GM21423 (cell line): ENCODE results near the gene P3H2.
"Not testable (repeated sequence)": the region's sequence is repeated elsewhere in the genome, so short reads cannot be mapped to it uniquely, and the experiment has no call there.

Experiments
- ATAC-seq: cut with Tn5 transposase; IDR thresholded peaks from one replicate; pipeline ENCODE4 v1.9.1; 2021; ENCODE audit warnings: mild to moderate bottlenecking, moderate library complexity; ENCODE audit not compliant: unreplicated experiment

P3H2 gene

DNA sequence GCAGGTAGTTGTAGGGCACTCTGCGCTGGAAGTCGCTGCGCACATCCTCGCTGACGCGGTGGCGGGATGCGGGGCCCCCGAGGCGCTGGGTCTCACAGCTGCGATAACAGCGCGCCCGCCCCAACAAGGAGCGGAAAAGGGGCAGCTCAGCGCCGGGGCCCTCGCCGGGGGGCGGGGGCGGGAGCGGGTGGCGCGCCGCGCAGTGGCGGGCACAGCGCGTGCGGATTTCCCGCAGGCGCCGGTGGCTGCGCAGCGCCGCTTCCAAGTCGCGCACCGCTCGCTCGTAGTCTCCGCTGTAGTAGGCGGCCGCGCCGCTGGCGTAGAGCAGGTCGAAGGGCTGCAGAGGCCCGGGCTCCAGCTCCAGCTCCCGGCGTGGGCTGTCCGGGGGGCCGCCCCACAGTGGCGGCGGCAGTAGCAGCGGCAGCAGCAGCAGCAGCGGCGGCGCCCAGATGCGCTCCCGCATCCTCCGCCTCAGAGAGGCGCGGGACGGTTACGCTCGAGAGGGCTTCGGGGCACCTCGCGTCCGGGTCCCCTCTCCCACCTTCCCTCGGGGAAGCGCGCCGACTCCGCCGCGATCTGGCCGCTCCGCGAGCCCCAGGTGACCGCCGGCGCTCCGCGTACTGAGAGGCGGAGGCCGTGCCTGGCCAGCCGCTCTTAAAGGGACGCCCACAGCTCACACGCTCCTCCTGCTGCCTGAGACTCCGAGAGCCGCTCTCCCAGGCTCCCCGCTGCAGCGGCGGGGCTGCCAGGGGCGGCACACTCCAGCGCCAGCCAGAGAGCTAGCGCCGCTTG lies at the start of gene P3H2:
Gene P3H2 (minus strand): TSS at position 629 of the 792 bp plus-strand sequence. CDS start 166 bp downstream, at position 463.
- ATAC-seq: peak; percentile 72

GRCh38 chr3:190169877-190170276 lies 49.2 kb upstream of the P3H2 start:
- peak; percentile 81 for ATAC-seq

GRCh38 chr3:190169243-190169642 lies 48.5 kb upstream of the P3H2 start:
- peak; percentile 28 for ATAC-seq

GRCh38 chr3:190167936-190168680 lies 47.4 kb upstream of the P3H2 start:
- ATAC-seq: no peak

DNA sequence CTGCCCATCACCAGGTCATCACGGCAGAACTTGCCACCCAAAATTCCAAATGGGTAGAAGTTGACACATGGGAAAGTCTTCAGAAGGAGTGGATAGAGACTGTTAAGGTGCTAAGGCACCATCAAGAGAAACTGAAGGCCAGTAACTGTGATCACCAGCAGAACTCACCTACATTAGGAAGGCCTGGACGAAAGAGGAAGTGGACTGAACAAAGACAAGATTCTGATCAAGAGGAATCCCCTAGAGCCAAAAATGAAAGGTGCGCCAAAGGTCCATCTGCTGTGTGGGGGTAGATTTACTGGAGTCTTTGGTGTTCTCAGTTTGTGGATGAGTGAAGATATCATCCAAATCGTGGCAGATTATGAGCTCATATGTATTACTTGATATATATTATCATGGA lies 46.3 kb upstream of the P3H2 start:
- ATAC-seq: no peak

DNA sequence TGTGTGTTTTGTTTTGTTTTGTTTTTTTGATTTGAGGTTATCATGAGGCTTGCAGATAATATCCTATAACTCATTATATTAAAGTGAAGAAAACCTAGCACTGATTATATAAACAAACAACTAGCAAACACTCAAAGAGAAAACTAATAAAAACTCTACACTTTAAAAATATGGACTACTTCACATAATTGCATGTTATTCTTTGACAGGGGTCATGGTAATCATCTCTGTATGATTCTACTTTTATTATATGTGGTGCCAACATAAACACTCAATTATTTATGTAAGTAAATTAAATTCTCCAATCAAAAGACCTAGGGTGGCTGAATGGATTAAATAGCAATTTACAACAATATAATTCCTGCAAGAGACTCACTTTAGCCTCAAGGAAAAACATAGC lies 44.6 kb upstream of the P3H2 start:
- ATAC-seq: no peak

DNA sequence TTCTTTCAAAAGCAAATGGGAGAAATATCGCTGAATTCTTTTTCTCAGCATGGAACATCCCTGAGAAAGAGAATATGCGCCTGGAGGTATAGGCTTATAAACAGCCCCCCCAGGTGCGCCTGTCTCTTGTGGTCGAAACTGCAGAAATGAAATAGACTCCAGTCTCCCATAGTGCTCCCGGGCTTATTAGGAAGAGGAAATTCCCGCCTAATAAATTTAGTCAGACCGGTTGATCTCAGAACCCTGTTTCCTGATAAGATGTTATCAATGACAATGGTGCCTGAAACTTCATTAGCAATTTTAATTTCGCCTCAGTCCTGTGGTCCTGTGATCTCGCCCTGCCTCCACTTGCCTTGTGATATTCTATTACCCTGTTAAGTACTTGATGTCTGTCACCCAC lies 41.3 kb upstream of the P3H2 start:
- ATAC-seq: not testable (repeated sequence)

GRCh38 chr3:190159902-190160435 lies 39.3 kb upstream of the P3H2 start:
- no peak for ATAC-seq

- ATAC-seq: no peak
Measured at GRCh38 chr3:190158261-190158660, 37.6 kb upstream of the P3H2 start.

DNA sequence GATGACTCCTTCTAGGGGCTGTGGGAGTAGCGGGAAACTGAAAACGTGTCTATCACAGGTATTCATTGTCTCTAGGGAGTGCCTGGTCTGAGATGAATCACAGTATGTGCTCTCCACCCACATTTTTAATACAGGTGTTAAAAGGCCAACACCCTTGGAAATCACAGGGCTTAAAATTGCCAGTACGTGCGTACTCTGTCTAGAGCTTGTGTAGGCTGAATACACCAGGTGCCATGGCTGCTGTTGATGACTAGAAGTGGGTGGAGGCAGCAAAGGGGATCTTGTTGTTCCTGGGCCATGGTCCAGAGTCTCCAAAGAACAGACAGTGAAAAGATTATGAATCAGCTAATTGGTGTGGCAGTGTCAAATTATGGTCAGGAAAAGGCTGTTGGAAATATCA lies 35.1 kb upstream of the P3H2 start:
- ATAC-seq: no peak

- no peak for ATAC-seq
Measured at GRCh38 chr3:190150681-190151080, 30.0 kb upstream of the P3H2 start.

DNA sequence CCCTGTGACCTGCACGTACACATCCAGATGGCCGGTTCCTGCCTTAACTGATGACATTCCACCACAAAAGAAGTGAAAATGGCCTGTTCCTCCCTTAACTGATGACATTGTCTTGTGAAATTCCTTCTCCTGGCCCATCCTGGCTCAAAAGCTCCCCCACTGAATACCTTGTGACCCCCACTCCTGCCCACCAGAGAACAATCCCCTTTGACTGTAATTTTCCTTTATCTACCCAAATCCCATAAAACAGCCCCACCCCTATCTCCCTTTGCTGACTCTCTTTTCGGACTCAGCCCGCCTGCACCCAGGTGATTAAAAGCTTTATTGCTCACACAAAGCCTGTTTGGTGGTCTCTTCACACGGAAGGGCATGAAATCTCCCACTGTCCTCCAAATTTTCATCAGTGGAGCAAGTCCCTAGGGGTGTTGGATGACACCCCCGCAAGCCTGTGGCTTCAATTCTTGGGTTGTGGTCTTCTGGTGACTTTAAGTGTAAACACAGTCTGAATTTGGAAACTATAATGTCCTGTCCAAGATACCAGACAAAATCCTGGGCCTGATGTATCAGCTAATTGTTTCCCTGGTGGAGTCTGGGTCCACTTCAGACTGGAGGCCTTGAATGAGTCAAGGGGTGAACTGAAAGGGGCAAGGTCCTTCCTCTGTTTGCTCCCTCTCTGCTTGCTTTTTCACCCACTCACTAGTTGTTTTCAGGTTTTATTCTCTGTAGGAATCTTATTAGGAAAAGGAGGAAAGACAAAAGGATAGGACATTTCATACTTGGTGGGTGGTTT lies 29.3 kb upstream of the P3H2 start:
- ATAC-seq: not testable (repeated sequence)

- ATAC-seq: not testable (repeated sequence)
Measured at GRCh38 chr3:190144793-190145192, 24.1 kb upstream of the P3H2 start.

- no peak for ATAC-seq
Measured at GRCh38 chr3:190142041-190142440, 21.3 kb upstream of the P3H2 start.

- no peak for ATAC-seq
Measured at GRCh38 chr3:190139365-190139764, 18.7 kb upstream of the P3H2 start.

DNA sequence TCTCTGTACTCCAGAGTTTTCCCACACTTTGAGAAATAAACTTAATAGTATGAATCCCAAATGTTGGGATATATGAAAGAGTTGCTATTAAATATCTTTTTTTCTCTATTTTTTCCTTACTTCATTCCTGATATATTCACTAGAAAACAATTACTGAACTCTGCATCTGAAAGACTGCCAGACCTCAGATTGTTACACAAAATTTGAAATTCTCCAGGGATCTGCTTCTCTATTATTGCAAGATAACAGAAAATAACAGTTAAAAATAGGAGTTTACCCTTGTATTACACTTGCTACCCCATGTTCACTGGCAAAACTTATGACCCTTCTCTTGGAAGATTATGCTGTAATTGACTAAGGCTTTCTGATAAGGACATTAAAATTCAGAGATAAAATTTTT lies 11.7 kb upstream of the P3H2 start:
- ATAC-seq: no peak

DNA sequence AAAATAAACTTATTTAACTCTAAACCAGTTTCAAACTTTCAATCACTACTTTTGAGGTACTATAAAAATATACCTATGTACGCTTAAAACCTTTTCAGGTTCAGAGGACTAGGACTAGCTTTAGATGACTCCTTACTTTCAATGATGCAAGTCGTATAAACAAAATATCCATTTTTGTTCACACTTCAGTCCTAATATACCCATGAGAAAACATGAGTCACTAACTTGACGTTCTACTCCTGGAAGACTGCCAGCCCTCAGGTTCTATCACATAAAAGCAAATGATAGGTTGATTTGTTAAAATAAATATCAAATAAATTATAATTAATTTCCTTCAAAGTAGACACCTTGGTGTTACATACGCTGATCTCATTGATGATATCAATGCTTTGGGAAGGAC lies 10.6 kb upstream of the P3H2 start:
- no peak for ATAC-seq

- no peak for ATAC-seq
Measured at GRCh38 chr3:190130696-190131095, 10.0 kb upstream of the P3H2 start.

- no peak for ATAC-seq
Measured at GRCh38 chr3:190130037-190130436, 9.3 kb upstream of the P3H2 start.

DNA sequence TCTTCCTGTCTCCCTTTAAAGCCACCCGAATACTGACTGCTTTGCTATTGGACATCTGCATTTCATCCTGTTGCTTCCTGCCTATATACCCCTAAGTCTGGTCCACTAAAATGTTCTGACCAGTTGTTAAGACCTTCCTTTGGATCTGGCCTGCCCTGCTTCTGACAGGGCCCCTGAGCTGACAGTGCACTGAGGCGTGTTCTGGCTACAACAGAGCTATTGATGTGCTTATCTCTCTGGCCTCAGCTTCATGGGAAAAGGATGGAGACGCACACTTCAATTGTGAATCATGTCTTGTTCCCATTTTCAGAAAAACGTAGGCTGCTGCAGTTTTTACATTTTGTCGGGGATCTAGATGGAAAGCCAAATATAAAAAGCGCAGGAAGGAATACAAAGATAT lies 7.1 kb upstream of the P3H2 start:
- no peak for ATAC-seq

DNA sequence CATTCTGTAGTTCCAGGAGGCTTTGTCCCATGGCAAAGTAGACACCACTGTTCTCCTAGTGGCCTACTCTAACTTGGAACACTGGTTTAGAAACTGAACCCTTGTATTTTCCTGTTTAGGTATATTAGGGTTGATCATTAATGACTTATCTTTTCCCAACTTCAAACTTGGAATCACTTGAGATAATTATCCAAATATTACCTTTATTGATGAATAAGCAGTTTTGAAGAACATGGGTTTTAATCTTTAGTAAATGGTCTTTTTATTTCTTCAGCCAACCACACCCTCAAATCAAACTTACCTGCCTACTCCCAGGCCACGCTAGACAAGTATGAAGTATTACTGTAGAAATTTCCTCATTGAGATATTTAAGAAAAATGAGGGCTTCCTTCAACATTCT lies 6.5 kb upstream of the P3H2 start:
- no peak for ATAC-seq
